ENCODE measurements around the gene SALL4. TPM values are rescaled to one million over a fixed set of nuclear protein-coding genes. Genes with fewer than 3 reads are reported as not detected.
"Not testable (repeated sequence)": the region's sequence is repeated elsewhere in the genome, so short reads cannot be mapped to it uniquely, and the experiment has no call there.

Gene SALL4
- total RNA-seq, 2 donors from 2014 or later, result not detected

GRCh38 chr20:51739722-51740249 is 62.5 kb downstream of the SALL4 start:
- DNase-seq (ENCODE audit: low spot score), result no peak
- Histone ChIP-seq H3K9me3 (no peaks in the 10 kb centered on the region), H3K27me3 (no peaks in the 10 kb centered on the region), H3K36me3 (no peaks in the 10 kb centered on the region), H3K4me3 (no peak overlapping the region), H3K4me1 (peaks cover 0 to 12% of the 10 kb centered on the region in 2 donors), H3K27ac (no peak overlapping the region)
- no peak for TF ChIP-seq CTCF (IDR thresholded peaks at IDR 0.05)

- H3K27me3 ChIP-seq, result no peaks in the 10 kb centered on the region
- no peaks in the 10 kb centered on the region for H3K9me3 ChIP-seq
- no peak for TF ChIP-seq CTCF (IDR thresholded peaks at IDR 0.05)
- no peak overlapping the region for H3K4me3 ChIP-seq
- H3K36me3 ChIP-seq, result no peaks in the 10 kb centered on the region
- H3K27ac ChIP-seq, result no peak overlapping the region
- peaks cover 0 to 12% of the 10 kb centered on the region in 2 donors for H3K4me1 ChIP-seq
- no peak for DNase-seq (ENCODE audit: low spot score)
Measured at GRCh38 chr20:51738877-51739447, 63.4 kb downstream of the SALL4 start.

- not testable (repeated sequence) for H3K4me3 ChIP-seq; H3K27ac ChIP-seq; H3K27me3 ChIP-seq; H3K9me3 ChIP-seq; DNase-seq (ENCODE audit: low spot score); H3K36me3 ChIP-seq
- peaks cover 0 to 12% of the 10 kb centered on the region in 2 donors for H3K4me1 ChIP-seq
Measured at GRCh38 chr20:51738261-51738660, 64.1 kb downstream of the SALL4 start.

GRCh38 chr20:51736947-51737346 is 65.4 kb downstream of the SALL4 start:
- no peak for TF ChIP-seq CTCF (IDR thresholded peaks at IDR 0.05)
- DNase-seq (ENCODE audit: low spot score), result no peak
- peaks cover 0 to 20% of the 10 kb centered on the region in 2 donors for H3K4me1 ChIP-seq
- H3K4me3 ChIP-seq, result no peak overlapping the region
- no peaks in the 10 kb centered on the region for H3K9me3 ChIP-seq
- no peak overlapping the region for H3K27ac ChIP-seq
- H3K27me3 ChIP-seq, result no peaks in the 10 kb centered on the region
- no peaks in the 10 kb centered on the region for H3K36me3 ChIP-seq

GRCh38 chr20:51735728-51736600 is 66.4 kb downstream of the SALL4 start:
- Histone ChIP-seq H3K9me3 (no peaks in the 10 kb centered on the region), H3K4me3 (no peak overlapping the region), H3K4me1 (peaks cover 0 to 27% of the 10 kb centered on the region in 2 donors), H3K27ac (no peak overlapping the region), H3K36me3 (no peaks in the 10 kb centered on the region), H3K27me3 (no peaks in the 10 kb centered on the region)
- TF ChIP-seq CTCF (IDR thresholded peaks at IDR 0.05), result no peak
- DNase-seq (ENCODE audit: low spot score), result no peak

All from right atrium auricular region (tissue), 2 donors.